Measurements from ENCODE around the gene BSND. TPM values are rescaled to one million over a fixed set of nuclear protein-coding genes. Genes with fewer than 3 reads are reported as not detected.

The BSND gene
- total and polyA plus RNA-seq, 7 donors, result not detected

DNA sequence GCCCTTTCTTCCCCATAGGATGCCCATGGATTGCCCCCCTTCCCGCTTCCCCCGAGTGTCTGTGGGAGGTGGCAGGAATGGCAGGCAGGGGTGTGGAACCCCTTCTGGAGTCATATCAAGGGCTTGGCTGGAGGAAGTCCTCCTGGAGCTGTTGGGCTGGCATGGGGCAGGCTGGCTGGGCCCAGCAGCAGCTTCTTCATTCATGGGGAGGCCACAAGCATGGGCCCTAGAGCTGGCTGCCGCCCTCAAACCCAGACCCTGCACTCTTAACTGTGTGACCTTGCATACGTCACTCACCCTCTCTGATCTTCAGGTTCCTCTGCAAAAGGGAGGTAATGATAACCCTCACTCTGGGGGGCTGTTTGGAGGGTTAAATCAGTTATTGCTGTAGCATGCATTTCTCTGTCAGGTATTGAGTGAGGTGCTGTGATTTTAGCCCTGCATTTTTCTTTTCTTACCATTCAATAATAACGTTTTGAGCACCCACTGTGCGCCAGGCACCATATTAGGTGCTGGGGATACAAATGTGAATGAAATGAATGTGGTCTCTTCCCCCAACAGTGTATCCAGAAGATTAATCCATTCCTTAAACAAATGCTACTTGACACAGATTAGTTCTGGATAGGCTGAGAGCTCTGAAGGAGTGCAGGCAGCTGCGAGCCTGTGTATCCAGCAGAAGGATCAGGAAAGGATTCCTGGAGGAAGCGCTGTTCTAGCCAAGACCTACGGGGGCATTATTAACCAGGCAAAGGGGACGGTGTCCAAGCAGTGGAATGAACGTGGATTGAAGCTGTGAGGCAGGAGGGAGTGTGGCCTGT is 49.9 kb downstream of the BSND start:
- Histone ChIP-seq H3K4me3 (no peak overlapping the region), H3K4me1 (peaks cover 10% of the 10 kb centered on the region), H3K36me3 (ENCODE audit: insufficient read depth in 1 of 2, low read depth in 1 of 2) (no peaks in the 10 kb centered on the region), H3K27me3 (ENCODE audit: insufficient read depth in 3 of 3, low read length in 2 of 3) (no peaks in the 10 kb centered on the region), H3K27ac (no peak overlapping the region), H3K9me3 (no peaks in the 10 kb centered on the region)
- WGBS, 3 donors, result 83 to 89% (median 87%) methylated on average over 11 of the region's 11 CpGs
- ATAC-seq (no peak), DNase-seq (no peak)
- intact Hi-C loops (cut with DNase I), result no loop called here
- TF ChIP-seq, protein P1, sequence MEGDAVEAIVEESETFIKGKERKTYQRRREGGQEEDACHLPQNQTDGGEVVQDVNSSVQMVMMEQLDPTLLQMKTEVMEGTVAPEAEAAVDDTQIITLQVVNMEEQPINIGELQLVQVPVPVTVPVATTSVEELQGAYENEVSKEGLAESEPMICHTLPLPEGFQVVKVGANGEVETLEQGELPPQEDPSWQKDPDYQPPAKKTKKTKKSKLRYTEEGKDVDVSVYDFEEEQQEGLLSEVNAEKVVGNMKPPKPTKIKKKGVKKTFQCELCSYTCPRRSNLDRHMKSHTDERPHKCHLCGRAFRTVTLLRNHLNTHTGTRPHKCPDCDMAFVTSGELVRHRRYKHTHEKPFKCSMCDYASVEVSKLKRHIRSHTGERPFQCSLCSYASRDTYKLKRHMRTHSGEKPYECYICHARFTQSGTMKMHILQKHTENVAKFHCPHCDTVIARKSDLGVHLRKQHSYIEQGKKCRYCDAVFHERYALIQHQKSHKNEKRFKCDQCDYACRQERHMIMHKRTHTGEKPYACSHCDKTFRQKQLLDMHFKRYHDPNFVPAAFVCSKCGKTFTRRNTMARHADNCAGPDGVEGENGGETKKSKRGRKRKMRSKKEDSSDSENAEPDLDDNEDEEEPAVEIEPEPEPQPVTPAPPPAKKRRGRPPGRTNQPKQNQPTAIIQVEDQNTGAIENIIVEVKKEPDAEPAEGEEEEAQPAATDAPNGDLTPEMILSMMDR (IDR thresholded peaks at IDR 0.05), result no peak

- no peak for ATAC-seq
- H3K4me1 ChIP-seq, result peaks cover 10% of the 10 kb centered on the region
These were observed 50.7 kb downstream of the BSND start for GRCh38 chr1:55049271-55049913.

DNA sequence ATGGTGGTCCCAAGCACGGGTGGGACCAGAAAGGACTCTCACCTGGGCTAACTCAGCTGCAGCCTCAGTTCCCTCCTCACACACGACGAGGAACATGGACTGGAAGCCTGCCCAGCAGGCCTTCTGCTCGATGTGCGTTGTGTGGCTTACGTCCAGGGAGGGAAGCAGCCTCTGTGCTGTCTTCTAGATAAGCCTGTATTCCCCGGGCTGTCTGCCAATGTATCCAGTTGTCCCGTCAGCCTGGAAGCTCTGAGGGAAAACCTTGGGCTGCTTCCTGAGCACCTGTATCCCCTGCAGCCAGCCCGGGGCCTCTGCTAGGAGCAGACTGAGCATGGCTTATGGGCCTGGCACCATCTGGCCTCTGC is 51.2 kb downstream of the BSND start:
- TF ChIP-seq, protein P1 (IDR thresholded peaks at IDR 0.05), result no peak
- Histone ChIP-seq H3K9me3 (no peaks in the 10 kb centered on the region), H3K27ac (no peak overlapping the region), H3K36me3 (ENCODE audit: insufficient read depth in 1 of 2, low read depth in 1 of 2) (no peaks in the 10 kb centered on the region), H3K27me3 (ENCODE audit: insufficient read depth in 3 of 3, low read length in 2 of 3) (no peaks in the 10 kb centered on the region), H3K4me1 (peaks cover 10% of the 10 kb centered on the region), H3K4me3 (no peak overlapping the region)
- DNase-seq (no peak), ATAC-seq (no peak)
- intact Hi-C loops (cut with DNase I), result no loop called here
- WGBS, 3 donors, result 30 to 41% (median 37%) methylated on average over 8 of the region's 9 CpGs

More at GRCh38 chr1:55049271-55049913, 50.7 kb downstream of the BSND start:
- 67 to 76% (median 73%) methylated on average over 8 to 9 of the region's 9 CpGs for WGBS, 3 donors
- Histone ChIP-seq H3K9me3 (no peaks in the 10 kb centered on the region), H3K36me3 (ENCODE audit: insufficient read depth in 1 of 2, low read depth in 1 of 2) (no peaks in the 10 kb centered on the region), H3K27ac (no peak overlapping the region), H3K4me3 (no peak overlapping the region), H3K27me3 (ENCODE audit: insufficient read depth in 3 of 3, low read length in 2 of 3) (no peaks in the 10 kb centered on the region)
- DNase-seq, result no peak
- intact Hi-C loops (cut with DNase I), result no loop called here
- TF ChIP-seq, protein P1 (IDR thresholded peaks at IDR 0.05), result no peak

- ATAC-seq (no peak), DNase-seq (no peak)
- Histone ChIP-seq H3K4me3 (no peak overlapping the region), H3K36me3 (ENCODE audit: insufficient read depth in 1 of 2, low read depth in 1 of 2) (no peaks in the 10 kb centered on the region), H3K4me1 (peaks cover 12% of the 10 kb centered on the region), H3K27me3 (ENCODE audit: insufficient read depth in 3 of 3, low read length in 2 of 3) (no peaks in the 10 kb centered on the region), H3K27ac (no peak overlapping the region), H3K9me3 (no peaks in the 10 kb centered on the region)
- intact Hi-C loops (cut with DNase I), result no loop called here
- WGBS, 3 donors, result 66 to 70% (median 67%) methylated on average over 9 of the region's 9 CpGs
- TF ChIP-seq, protein P1 (IDR thresholded peaks at IDR 0.05), result no peak
These were observed 51.5 kb downstream of the BSND start for GRCh38 chr1:55050283-55050682.
